Activated CD4-positive, alpha-beta T cell treated with anti-CD3 and anti-CD28 coated beads, Interleukin-2, Interleukin-6, amounts not matched to agents 100 ng/mL and 50 ng/mL, durations not matched to agents 16 hours and 8 hours (primary cell): ENCODE measurements around the gene TANK.
"Not testable (repeated sequence)": the region's sequence is repeated elsewhere in the genome, so short reads cannot be mapped to it uniquely, and the experiment has no call there.

Experiments used
- DNase-seq: peaks from one replicate; pipeline ENCODE4 v3.0.0-alpha.2; 2020

The TANK gene

GRCh38 chr2:161160226-161161073 lies at the start of gene TANK:
TANK (plus strand) TSS chr2:161160428; CDS start chr2:161179663, 19,235 bp downstream.
- peak; percentile 97 for DNase-seq

GRCh38 chr2:161111531-161111930 lies 48.7 kb upstream of the TANK start:
- DNase-seq, result no peak

- no peak for DNase-seq
Observed at GRCh38 chr2:161112908-161113307, 47.3 kb upstream of the TANK start.

GRCh38 chr2:161113693-161114575 lies 46.3 kb upstream of the TANK start:
- peak; percentile 31 for DNase-seq

- no peak for DNase-seq
Observed at GRCh38 chr2:161115205-161115604, 45.0 kb upstream of the TANK start.

GRCh38 chr2:161115605-161116380 lies 44.4 kb upstream of the TANK start:
- no peak for DNase-seq

GRCh38 chr2:161116509-161116908 lies 43.7 kb upstream of the TANK start:
- DNase-seq, result no peak

- no peak for DNase-seq
Observed at GRCh38 chr2:161117506-161117905, 42.7 kb upstream of the TANK start.

- no peak for DNase-seq
Observed at GRCh38 chr2:161118722-161119121, 41.5 kb upstream of the TANK start.

- DNase-seq, result no peak
Observed at GRCh38 chr2:161119483-161119882, 40.7 kb upstream of the TANK start.

- DNase-seq, result no peak
Observed at GRCh38 chr2:161120775-161121174, 39.5 kb upstream of the TANK start.

- no peak for DNase-seq
Observed at GRCh38 chr2:161121622-161122021, 38.6 kb upstream of the TANK start.

GRCh38 chr2:161122772-161123530 lies 37.3 kb upstream of the TANK start:
- peak; percentile 84 for DNase-seq

GRCh38 chr2:161123531-161124030 lies 36.6 kb upstream of the TANK start:
- no peak for DNase-seq

GRCh38 chr2:161124201-161124600 lies 36.0 kb upstream of the TANK start:
- no peak for DNase-seq

- DNase-seq, result no peak
Observed at GRCh38 chr2:161128885-161129284, 31.3 kb upstream of the TANK start.

- DNase-seq, result no peak
Observed at GRCh38 chr2:161130354-161130753, 29.9 kb upstream of the TANK start.

- DNase-seq, result no peak
Observed at GRCh38 chr2:161131074-161131680, 29.1 kb upstream of the TANK start.

GRCh38 chr2:161131804-161132203 lies 28.4 kb upstream of the TANK start:
- no peak for DNase-seq

- DNase-seq, result not testable (repeated sequence)
Observed at GRCh38 chr2:161132384-161132783, 27.8 kb upstream of the TANK start.

- no peak for DNase-seq
Observed at GRCh38 chr2:161133366-161133765, 26.9 kb upstream of the TANK start.
